Measurements from ENCODE around the gene MBD5. TPM values are rescaled to one million over a fixed set of nuclear protein-coding genes. Genes with fewer than 3 reads are reported as not detected.

MBD5 gene
- total RNA-seq, 1 experiment from 2014 or later: 33.7 TPM

- TF ChIP-seq OVOL2 (CRISPR knock-in tag; IDR thresholded peaks at IDR 0.05; ENCODE audit: borderline replicate concordance) (no peak), CREM (CRISPR knock-in tag; IDR thresholded peaks at IDR 0.05) (no peak), ZNF416 (CRISPR knock-in tag; IDR thresholded peaks at IDR 0.05) (no peak), ZNF281 (CRISPR knock-in tag; IDR thresholded peaks at IDR 0.05) (no peak), AFF4 (CRISPR knock-in tag; IDR thresholded peaks at IDR 0.05; ENCODE audit: borderline replicate concordance) (no peak), TEAD4 (CRISPR knock-in tag; IDR thresholded peaks at IDR 0.05) (no peak), TEAD1 (CRISPR knock-in tag; IDR thresholded peaks at IDR 0.05) (no peak), MXD4 (CRISPR knock-in tag; IDR thresholded peaks at IDR 0.05; ENCODE audit: borderline replicate concordance) (no peak), SP1 (CRISPR knock-in tag; conservative IDR thresholded peaks at IDR 0.05) (no peak), SOX15 (CRISPR knock-in tag; IDR thresholded peaks at IDR 0.05) (no peak), E2F1 (CRISPR knock-in tag; IDR thresholded peaks at IDR 0.05) (no peak), NFE2L1 (CRISPR knock-in tag; IDR thresholded peaks at IDR 0.05) (no peak), ARID4B (CRISPR knock-in tag; IDR thresholded peaks at IDR 0.05; ENCODE audit: borderline replicate concordance) (no peak), ZNF263 (CRISPR knock-in tag; IDR thresholded peaks at IDR 0.05; ENCODE audit: low read depth) (no peak), ATF6 (CRISPR knock-in tag; IDR thresholded peaks at IDR 0.05) (no peak), GABPB1 (CRISPR knock-in tag; IDR thresholded peaks at IDR 0.05) (no peak), E2F5 (CRISPR knock-in tag; IDR thresholded peaks at IDR 0.05) (no peak), ZSCAN18 (CRISPR knock-in tag; IDR thresholded peaks at IDR 0.05) (no peak), SMAD4 (CRISPR knock-in tag; IDR thresholded peaks at IDR 0.05) (no peak), ATF1 (CRISPR knock-in tag; IDR thresholded peaks at IDR 0.05) (no peak)
- Mint-ChIP-seq H3K4me1 (no peaks in the 10 kb centered on the region), H3K4me3 (no peak overlapping the region), H3K36me3 (peaks cover 26% of the 10 kb centered on the region), H3K27me3 (ENCODE audit: low read depth) (no peaks in the 10 kb centered on the region), H3K9me3 (peaks cover 45% of the 10 kb centered on the region), H3K27ac (no peak overlapping the region)
- DNase-seq (ENCODE audit: low spot score): no peak
- ATAC-seq: no peak
- ChIA-PET CTCF (no interaction called here), POLR2A (no interaction called here)
Measured at GRCh38 chr2:148221166-148221565, 200.3 kb downstream of the MBD5 start.
